K562 (cell line): ENCODE measurements around the gene STK16. TPM values are rescaled to one million over a fixed set of nuclear protein-coding genes. Genes with fewer than 3 reads are reported as not detected.

ENCODE experiments used
- ATAC-seq: fragments of 200-7000 bp; cut with Tn5 transposase; 3 replicates; pipeline ENCODE4 v1.9.1; 2020; ENCODE audit warnings: moderate library complexity
- BruUV-seq: library from RNA; stranded (reverse); fragments of 400-500 nt; replicated peaks from 2 replicates; lab custom pipeline; 2021; lab: Mats Ljungman, UMichigan
- CTCF ChIA-PET: fragments of 300-600 bp; formaldehyde crosslinking; extraction: SDS; loops from one replicate; lab custom pipeline; 2021; ENCODE audit warnings: low intra/inter-chr PET ratio; lab: Yijun Ruan, JAX
- POLR2A ChIA-PET: fragments of 300-600, 350-650 bp; sonication (Branson Sonifier 250); formaldehyde crosslinking; extraction: SDS; loops from one replicate; lab custom pipeline; 2021; ENCODE audit warnings: antibody characterized with exemption, inconsistent platforms; lab: Yijun Ruan, JAX
- DNase-seq, 4 experiments: peaks; one replicate each; pipeline versions ENCODE4 v3.0.0 to v3.0.0-alpha.2; 2011 to 2018; ENCODE audit warnings: low spot score in 3 of 4, mixed read lengths in 3 of 4; ENCODE audit errors: extremely low read depth in 1 of 4
- FAIRE-seq: peaks from 2 replicates; lab custom pipeline; 2011; peaks lifted over from hg19 to GRCh38; lab: Jason Lieb, UNC
- H2AFZ ChIP-seq: 2 replicates; pipeline ENCODE4 v1.6.0; 2011; ENCODE audit warnings: low read depth, low read length, control low read depth, inconsistent platforms
- H3K27ac ChIP-seq: fragments of 200-600 bp; 3 replicates; pipeline ENCODE4 v1.8.0; 2011; ENCODE audit warnings: low read depth, mild to moderate bottlenecking, control low read depth, inconsistent platforms, low read length, moderate library complexity, mixed read lengths; ENCODE audit errors: extremely low read depth
- H3K27me3 ChIP-seq, 2 experiments: fragments of 300-600 bp in 1 of 2; 2 replicates in 1 of 2; 3 replicates in 1 of 2; pipeline versions ENCODE4 v1.6.0 to v1.8.0; 2011; ENCODE audit warnings: inconsistent platforms in 2 of 2, low read length in 2 of 2, mild to moderate bottlenecking in 1 of 2, mixed read lengths in 1 of 2, moderate library complexity in 1 of 2; ENCODE audit not compliant: control insufficient read depth in 2 of 2, insufficient read depth in 2 of 2
- H3K36me3 ChIP-seq: fragments of 300-600 bp; 3 replicates; pipeline ENCODE4 v1.8.0; 2011; ENCODE audit warnings: mild to moderate bottlenecking, low read length, inconsistent platforms; ENCODE audit not compliant: control insufficient read depth, insufficient read depth
- H3K4me1 ChIP-seq, 2 experiments: fragments of 200-600 bp in 1 of 2; replicated peaks in 1 of 2; 2 replicates in 1 of 2; 3 replicates in 1 of 2; pipeline versions ENCODE4 v1.5.1 to v1.8.0; 2011; ENCODE audit warnings: inconsistent platforms in 2 of 2, low read length in 2 of 2, mild to moderate bottlenecking in 1 of 2, mixed read lengths in 1 of 2, moderate library complexity in 1 of 2; ENCODE audit not compliant: control insufficient read depth in 2 of 2, insufficient read depth in 2 of 2
- H3K4me2 ChIP-seq: 2 replicates; pipeline ENCODE4 v1.6.1; 2011; ENCODE audit warnings: low read length, control low read depth, inconsistent platforms, mixed read lengths; ENCODE audit not compliant: insufficient read depth
- H3K4me3 ChIP-seq: fragments of 200-600 bp; sonication (generic), shearing (Covaris generic); 2 replicates; pipeline ENCODE4 v1.5.1; 2016; ENCODE audit warnings: control low read depth, inconsistent platforms
- H3K79me2 ChIP-seq: fragments of 200-600 bp; 3 replicates; pipeline ENCODE4 v1.8.0; 2011; ENCODE audit warnings: low read length, inconsistent platforms; ENCODE audit not compliant: control insufficient read depth, insufficient read depth
- H3K9ac ChIP-seq, 2 experiments: 2 replicates each; pipeline versions ENCODE4 v1.6.0 to v1.6.1; 2011; ENCODE audit warnings: low read depth in 2 of 2, low read length in 2 of 2, control low read depth in 1 of 2, inconsistent platforms in 1 of 2, mild to moderate bottlenecking in 1 of 2, mixed read lengths in 1 of 2; ENCODE audit not compliant: insufficient read depth in 1 of 2
- H3K9me1 ChIP-seq: one replicate; pipeline ENCODE4 v1.6.0; 2011; ENCODE audit warnings: inconsistent platforms, mild to moderate bottlenecking, low read length, moderate library complexity; ENCODE audit not compliant: control insufficient read depth, insufficient read depth
- H3K9me3 ChIP-seq: replicated peaks from 2 replicates; pipeline ENCODE4 v1.5.1; 2011; ENCODE audit warnings: low read depth, low read length, inconsistent platforms; ENCODE audit not compliant: control insufficient read depth, insufficient read depth
- H4K20me1 ChIP-seq: replicated peaks from 2 replicates; pipeline ENCODE4 v1.6.1; 2011; ENCODE audit warnings: low read length, inconsistent platforms, mixed read lengths; ENCODE audit not compliant: control insufficient read depth, insufficient read depth
- CCNT2 ChIP-seq: IDR thresholded peaks from 2 replicates; pipeline ENCODE4 v1.6.1; 2011; ENCODE audit warnings: borderline replicate concordance, low read depth, mild to moderate bottlenecking, moderate library complexity, mixed read lengths, low read length; ENCODE audit not compliant: insufficient read length; ENCODE audit errors: extremely low read depth
- FOXJ2 ChIP-seq: fragments of 200-800 bp; sonication (Bioruptor generic); IDR thresholded peaks from 2 replicates; pipeline ENCODE4 v1.6.1; 2016; ENCODE audit warnings: missing genetic modification characterization, missing compliant biosample characterization
- GATA2 ChIP-seq: sonication (generic); formaldehyde crosslinking; IDR thresholded peaks from 2 replicates; pipeline ENCODE4 v1.4.0; 2020; ENCODE audit warnings: mild to moderate bottlenecking, missing genetic modification reagents
- ILF3 ChIP-seq: fragments of 450-650 bp; IDR thresholded peaks from 2 replicates; pipeline ENCODE4 v1.6.1; 2018; ENCODE audit warnings: antibody characterized with exemption, mild to moderate bottlenecking, moderate library complexity, borderline replicate concordance
- KDM4B ChIP-seq, 2 experiments: fragments of 450-650 bp in 1 of 2; sonication (generic) in 1 of 2; IDR thresholded peaks; 2 replicates each; pipeline ENCODE4 v1.6.1; 2016 to 2017; ENCODE audit warnings: borderline replicate concordance in 2 of 2, antibody characterized with exemption in 1 of 2, low read depth in 1 of 2, mild to moderate bottlenecking in 1 of 2
- KDM5B ChIP-seq: fragments of 200-600 bp; sonication (generic); IDR thresholded peaks from 2 replicates; pipeline ENCODE4 v1.6.1; 2012; ENCODE audit warnings: low read depth, mild to moderate bottlenecking, moderate library complexity, low read length, control low read depth, inconsistent platforms; ENCODE audit not compliant: insufficient replicate concordance
- POLR2AphosphoS2 ChIP-seq: IDR thresholded peaks from 2 replicates; pipeline ENCODE4 v1.6.1; 2012; ENCODE audit warnings: low read length, improper control_type of control experiment
- ZBTB8A ChIP-seq: fragments of 450-650 bp; IDR thresholded peaks from 2 replicates; pipeline ENCODE4 v1.6.1; 2018; ENCODE audit warnings: mild to moderate bottlenecking, moderate library complexity; ENCODE audit not compliant: partially characterized antibody
- ZNF217 ChIP-seq: sonication (generic); formaldehyde crosslinking; IDR thresholded peaks from 2 replicates; pipeline ENCODE4 v1.8.0; 2022; ENCODE audit warnings: mild to moderate bottlenecking, missing genetic modification reagents
- ZNF316 ChIP-seq: fragments of 450-650 bp; IDR thresholded peaks from 2 replicates; pipeline ENCODE4 v1.6.1; 2016
- ZNF695 ChIP-seq: fragments of 450-650 bp; formaldehyde crosslinking; IDR thresholded peaks from 2 replicates; pipeline ENCODE4 v1.4.0; 2020; ENCODE audit warnings: mild to moderate bottlenecking, moderate library complexity
- WGBS: fragments of 100-300 bp; shearing (Covaris generic); methylation state at CpG from one replicate; pipeline ENCODE4 v1.1.6; 2016; ENCODE audit warnings: low coverage, mixed read lengths; ENCODE audit not compliant: insufficient coverage; ENCODE audit errors: missing lambda C conversion rate; 5-methylcytosine and 5-hydroxymethylcytosine counted together
- in situ Hi-C: fragments of 300-500 bp; cut with MboI; formaldehyde crosslinking; loops from 4 replicates; pipeline ENCODE4 v1.15.0; 2018; ENCODE audit warnings: inconsistent platforms, mixed read lengths
- intact Hi-C: fragments of 100-400 bp; cut with micrococcal nuclease; formaldehyde crosslinking; loops from 2 replicates; pipeline ENCODE4 v1.14.2; 2022
- polyA plus RNA-seq, 8 experiments: library from polyadenylated mRNA; depleted of rRNA in 4 of 8; stranded (reverse) in 5 of 8; unstranded in 3 of 8; fragments of >200 nt; fragmentation: Nextera tagmentation in 2 of 8; fragmentation: Illumina TruSeq in 1 of 8; extraction: Ambion mirVana in 2 of 8; extraction: Trizol in 1 of 8; gene quantifications; 2 replicates each; pipeline versions ENCODE4 v1.2.1 to v1.2.3, GENCODE V29; 2011 to 2014; ENCODE audit warnings: inconsistent platforms in 1 of 8, missing spikeins in 1 of 8
- total RNA-seq, 7 experiments: library from RNA; depleted of rRNA in 6 of 7; stranded (reverse); fragments of >200 nt in 6 of 7; fragmentation: Illumina TruSeq in 2 of 7; extraction: Trizol in 2 of 7; gene quantifications; 2 replicates each; pipeline versions ENCODE4 v1.2.1 to v1.2.3, GENCODE V29; 2011 to 2021; ENCODE audit warnings: low replicate concordance in 1 of 7
- TF ChIP-seq, protein P1 (sequence below): fragments of 450-650 bp; IDR thresholded peaks from 2 replicates; pipeline ENCODE4 v1.6.1; 2018; ENCODE audit not compliant: partially characterized antibody
- TF ChIP-seq, protein P2 (sequence below): fragments of 450-650 bp; formaldehyde crosslinking; IDR thresholded peaks from 2 replicates; pipeline ENCODE4 v1.4.0; 2020; ENCODE audit warnings: mild to moderate bottlenecking, moderate library complexity
- TF ChIP-seq, protein P3 (sequence below): sonication (generic); formaldehyde crosslinking; IDR thresholded peaks from 2 replicates; pipeline ENCODE4 v1.8.1; 2022; ENCODE audit warnings: missing genetic modification reagents

STK16 gene
- total and polyA plus RNA-seq, 9 of the 15 experiments (the other 6 are each of a cell fraction or from before 2014, with no cell fraction given) = 5.4 to 36.2 (median 17.8) TPM

DNA sequence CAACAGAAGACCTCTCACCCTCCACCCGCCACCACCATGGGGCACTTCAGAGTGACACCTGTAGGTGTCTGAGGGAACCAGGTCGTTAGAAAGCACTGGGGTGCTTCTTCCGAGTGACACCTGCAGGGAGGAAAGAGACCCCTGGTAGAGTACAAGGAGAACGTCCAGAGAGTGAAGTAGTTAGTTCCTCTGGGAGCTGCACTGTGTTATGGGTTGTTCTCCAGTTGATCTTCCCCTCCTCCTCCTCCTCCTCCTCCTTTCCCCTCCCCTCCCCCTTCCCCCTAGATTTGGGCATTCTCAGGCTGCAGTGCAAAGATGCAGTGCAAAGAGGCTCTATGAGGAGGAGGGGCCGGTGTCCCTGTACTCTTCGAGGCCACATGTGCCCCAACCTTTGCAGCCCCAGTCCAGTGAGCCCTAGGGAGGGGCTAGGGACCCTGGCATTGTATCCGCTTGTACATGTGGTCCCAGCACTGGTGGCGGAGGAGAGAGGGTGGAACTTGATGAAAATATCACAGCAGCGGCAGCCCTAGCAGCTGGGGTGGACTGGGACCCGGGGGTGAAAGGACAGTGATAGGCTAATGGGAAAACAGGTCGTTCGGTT, 34.7 kb downstream of the STK16 start:
- TSS peak; percentile 64 for BruUV-seq
- Histone ChIP-seq H4K20me1 (no peaks in the 10 kb centered on the region), H2AFZ (peak overlapping the region; percentile 91), H3K9me1 (peaks cover 5% of the 10 kb centered on the region), H3K27ac (peak overlapping the region; percentile 87), H3K4me1 (peaks cover 42 to 60% of the 10 kb centered on the region in 2 experiments), H3K4me3 (peak overlapping the region; percentile 34), H3K9ac (peak overlapping the region; percentile 11 to 48; a peak in 3 of 4 replicates), H3K79me2 (no peaks in the 10 kb centered on the region), H3K4me2 (peak overlapping the region; percentile 90), H3K36me3 (no peaks in the 10 kb centered on the region), H3K27me3 (no peaks in the 10 kb centered on the region), H3K9me3 (no peaks in the 10 kb centered on the region)
- peak in 3 of 4 experiments; percentile 29 to 43 (median 36) for DNase-seq
- CTCF ChIA-PET = interaction anchor here (4.3 kb wide), 1 partner anchor 15 kb away, joined by 28 read pairs; no protein-coding TSS in a partner anchor
- WGBS = 35% methylated on average over 8 of the region's 12 CpGs
- no peak for FAIRE-seq
- POLR2A ChIA-PET = interaction anchor here (1.0 to 1.6 kb wide), 3 partner anchors 13 to 28 kb away, joined by 3 to 6 read pairs (median 3); no protein-coding TSS in a partner anchor
- in situ Hi-C loops = no loop called here
- no peak for ATAC-seq
- intact Hi-C loops = loop anchor here (1.0 to 5.0 kb wide), 6 partner anchors 14 to 317 kb away; partner anchors contain the start of genes ABCB6, NHEJ1, STK11IP and TUBA4A
- TF ChIP-seq FOXJ2 (tag) (no peak), KDM5B (no peak), ZNF217 (no peak), ZNF316 (no peak), POLR2AphosphoS2 (no peak), CCNT2 (no peak), ZBTB8A (no peak), GATA2 (no peak), ILF3 (no peak), KDM4B (IDR thresholded peaks at IDR 0.05; ENCODE audit: borderline replicate concordance in 2 of 2, low read depth in 1 of 2) (0 out of 4 replicates have a peak, but pooled peaks of 1 of the 2 experiments have one; percentile 43), ZNF695 (CRISPR knock-in tag) (no peak)
- TF ChIP-seq, protein P1, sequence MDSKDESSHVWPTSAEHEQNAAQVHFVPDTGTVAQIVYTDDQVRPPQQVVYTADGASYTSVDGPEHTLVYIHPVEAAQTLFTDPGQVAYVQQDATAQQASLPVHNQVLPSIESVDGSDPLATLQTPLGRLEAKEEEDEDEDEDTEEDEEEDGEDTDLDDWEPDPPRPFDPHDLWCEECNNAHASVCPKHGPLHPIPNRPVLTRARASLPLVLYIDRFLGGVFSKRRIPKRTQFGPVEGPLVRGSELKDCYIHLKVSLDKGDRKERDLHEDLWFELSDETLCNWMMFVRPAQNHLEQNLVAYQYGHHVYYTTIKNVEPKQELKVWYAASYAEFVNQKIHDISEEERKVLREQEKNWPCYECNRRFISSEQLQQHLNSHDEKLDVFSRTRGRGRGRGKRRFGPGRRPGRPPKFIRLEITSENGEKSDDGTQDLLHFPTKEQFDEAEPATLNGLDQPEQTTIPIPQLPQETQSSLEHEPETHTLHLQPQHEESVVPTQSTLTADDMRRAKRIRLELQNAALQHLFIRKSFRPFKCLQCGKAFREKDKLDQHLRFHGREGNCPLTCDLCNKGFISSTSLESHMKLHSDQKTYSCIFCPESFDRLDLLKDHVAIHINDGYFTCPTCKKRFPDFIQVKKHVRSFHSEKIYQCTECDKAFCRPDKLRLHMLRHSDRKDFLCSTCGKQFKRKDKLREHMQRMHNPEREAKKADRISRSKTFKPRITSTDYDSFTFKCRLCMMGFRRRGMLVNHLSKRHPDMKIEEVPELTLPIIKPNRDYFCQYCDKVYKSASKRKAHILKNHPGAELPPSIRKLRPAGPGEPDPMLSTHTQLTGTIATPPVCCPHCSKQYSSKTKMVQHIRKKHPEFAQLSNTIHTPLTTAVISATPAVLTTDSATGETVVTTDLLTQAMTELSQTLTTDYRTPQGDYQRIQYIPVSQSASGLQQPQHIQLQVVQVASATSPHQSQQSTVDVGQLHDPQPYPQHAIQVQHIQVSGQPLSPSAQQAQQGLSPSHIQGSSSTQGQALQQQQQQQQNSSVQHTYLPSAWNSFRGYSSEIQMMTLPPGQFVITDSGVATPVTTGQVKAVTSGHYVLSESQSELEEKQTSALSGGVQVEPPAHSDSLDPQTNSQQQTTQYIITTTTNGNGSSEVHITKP = peak; percentile 5
- TF ChIP-seq, protein P2, sequence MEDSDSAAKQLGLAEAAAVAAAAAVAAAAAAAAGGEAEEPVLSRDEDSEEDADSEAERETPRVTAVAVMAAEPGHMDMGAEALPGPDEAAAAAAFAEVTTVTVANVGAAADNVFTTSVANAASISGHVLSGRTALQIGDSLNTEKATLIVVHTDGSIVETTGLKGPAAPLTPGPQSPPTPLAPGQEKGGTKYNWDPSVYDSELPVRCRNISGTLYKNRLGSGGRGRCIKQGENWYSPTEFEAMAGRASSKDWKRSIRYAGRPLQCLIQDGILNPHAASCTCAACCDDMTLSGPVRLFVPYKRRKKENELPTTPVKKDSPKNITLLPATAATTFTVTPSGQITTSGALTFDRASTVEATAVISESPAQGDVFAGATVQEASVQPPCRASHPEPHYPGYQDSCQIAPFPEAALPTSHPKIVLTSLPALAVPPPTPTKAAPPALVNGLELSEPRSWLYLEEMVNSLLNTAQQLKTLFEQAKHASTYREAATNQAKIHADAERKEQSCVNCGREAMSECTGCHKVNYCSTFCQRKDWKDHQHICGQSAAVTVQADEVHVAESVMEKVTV = peak; percentile 3; the same call in 1 of the 2 replicates
- TF ChIP-seq, protein P3, sequence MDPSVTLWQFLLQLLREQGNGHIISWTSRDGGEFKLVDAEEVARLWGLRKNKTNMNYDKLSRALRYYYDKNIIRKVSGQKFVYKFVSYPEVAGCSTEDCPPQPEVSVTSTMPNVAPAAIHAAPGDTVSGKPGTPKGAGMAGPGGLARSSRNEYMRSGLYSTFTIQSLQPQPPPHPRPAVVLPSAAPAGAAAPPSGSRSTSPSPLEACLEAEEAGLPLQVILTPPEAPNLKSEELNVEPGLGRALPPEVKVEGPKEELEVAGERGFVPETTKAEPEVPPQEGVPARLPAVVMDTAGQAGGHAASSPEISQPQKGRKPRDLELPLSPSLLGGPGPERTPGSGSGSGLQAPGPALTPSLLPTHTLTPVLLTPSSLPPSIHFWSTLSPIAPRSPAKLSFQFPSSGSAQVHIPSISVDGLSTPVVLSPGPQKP = no peak
